Fibroblast of skin of abdomen (primary cell): Measurements from ENCODE around the gene OBP2A.
"Not testable (repeated sequence)": the region's sequence is repeated elsewhere in the genome, so short reads cannot be mapped to it uniquely, and the experiment has no call there.

Source experiments
- DNase-seq: peaks from one replicate; pipeline ENCODE4 v3.0.0-alpha.2; 2013

Gene OBP2A

DNA sequence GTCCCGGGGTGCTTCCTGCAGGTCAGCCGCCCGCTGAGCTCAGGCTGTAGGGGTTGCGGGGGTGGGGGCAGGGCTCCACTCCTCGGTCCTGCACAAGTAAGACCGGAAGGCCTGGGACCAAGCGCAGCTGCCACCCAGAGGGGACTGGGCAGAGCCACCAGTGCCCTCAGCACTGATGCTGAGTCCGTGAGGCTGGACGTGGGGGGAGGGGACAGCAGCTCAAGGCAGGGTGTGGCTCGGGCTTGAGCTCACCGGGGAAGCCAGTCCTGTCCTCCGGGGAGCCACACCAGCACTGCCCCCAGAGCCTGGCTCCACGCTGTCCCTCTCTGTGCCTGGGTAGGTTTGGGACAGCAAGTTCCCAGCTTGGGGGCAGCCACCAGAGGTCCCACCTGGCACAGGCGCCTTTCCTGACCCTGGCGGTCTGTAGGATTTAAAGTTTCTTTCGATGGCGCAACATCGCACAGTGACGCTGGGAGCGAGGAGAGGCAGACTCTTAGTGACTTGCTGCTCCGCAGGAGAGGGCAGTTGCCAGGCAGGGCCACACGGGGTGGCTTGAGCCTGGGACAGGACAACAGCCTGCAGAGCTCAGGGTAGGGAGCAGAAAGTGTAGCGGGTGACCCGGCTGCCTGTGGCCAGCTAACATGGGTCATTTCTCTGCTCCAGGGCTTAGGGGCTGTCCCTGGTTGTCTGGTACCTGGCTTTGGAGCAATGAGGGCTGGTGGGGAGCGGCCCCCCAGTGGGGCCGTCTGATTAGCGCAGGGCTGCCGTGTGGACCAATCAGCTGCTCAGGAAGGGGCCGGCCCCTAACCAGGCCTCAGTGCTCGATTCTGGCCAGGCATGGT lies 19.0 kb upstream of the OBP2A start:
- DNase-seq: no peak

DNA sequence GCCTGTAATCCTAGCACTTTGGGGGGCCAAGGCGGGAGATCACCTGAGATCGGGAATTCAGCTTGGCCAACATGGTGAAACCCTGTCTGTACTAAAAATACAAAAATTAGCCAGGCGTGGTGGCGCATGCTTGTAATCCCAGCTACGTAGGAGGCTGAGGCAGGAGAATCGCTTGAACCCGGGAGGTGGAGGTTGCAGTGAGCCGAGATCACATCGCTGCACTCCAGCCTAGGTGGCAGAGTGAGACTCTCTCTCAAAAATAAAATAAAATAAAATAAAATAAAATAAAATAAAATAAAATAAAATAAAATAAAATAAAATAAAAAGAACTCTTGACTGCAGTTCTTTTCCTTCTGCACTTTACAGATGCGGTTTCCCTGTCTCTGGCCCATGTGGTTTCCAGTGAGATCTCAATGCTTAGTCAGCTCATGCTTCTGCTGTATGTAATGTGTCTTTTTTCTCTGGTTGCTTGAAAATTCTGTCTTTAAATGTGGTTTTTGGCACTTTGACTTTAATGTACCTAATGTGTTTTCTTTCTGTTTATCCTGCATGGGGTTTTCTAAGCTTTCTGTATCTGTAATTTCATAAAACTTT lies 17.0 kb upstream of the OBP2A start:
- DNase-seq: peak; percentile 26

DNA sequence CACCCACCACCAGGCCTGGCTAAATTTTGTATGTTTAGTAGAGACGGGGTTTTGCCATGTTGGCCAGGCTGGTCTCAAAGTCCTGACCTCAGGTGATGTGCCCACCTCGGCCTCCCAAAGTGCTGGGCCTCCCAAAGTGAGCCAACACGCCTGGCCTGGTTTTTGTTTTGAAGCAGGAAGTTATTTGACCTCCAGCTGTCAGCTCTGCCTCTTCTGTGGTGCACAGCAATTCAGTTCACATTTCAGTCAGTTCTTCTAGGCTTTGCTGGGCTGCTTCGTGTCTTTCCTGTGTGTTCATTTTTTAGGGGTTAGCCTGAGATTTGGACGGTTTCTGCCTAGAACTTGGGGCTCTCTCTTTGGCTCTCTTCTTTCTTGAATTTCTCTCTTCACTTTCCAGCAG lies 15.8 kb upstream of the OBP2A start:
- DNase-seq: no peak

DNA sequence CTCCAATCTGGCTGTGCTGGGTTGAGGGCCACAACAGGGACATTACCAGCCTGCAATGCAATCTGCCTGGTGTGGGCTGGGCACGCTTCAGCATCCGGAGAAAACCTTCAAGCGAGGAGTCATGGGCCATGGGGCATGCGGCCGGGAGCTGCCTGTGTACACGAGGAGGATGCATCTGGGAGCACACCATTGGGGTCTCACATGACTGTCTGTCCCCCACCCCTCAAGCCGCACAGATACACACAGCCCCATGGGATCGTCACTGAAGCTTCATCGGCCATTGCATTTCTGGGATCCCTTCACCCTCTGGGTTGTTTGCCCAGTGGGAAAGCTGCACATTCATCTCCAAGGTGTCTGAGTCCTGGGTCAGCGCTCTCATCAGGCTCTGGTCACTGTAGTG lies 14.8 kb upstream of the OBP2A start:
- DNase-seq: no peak

DNA sequence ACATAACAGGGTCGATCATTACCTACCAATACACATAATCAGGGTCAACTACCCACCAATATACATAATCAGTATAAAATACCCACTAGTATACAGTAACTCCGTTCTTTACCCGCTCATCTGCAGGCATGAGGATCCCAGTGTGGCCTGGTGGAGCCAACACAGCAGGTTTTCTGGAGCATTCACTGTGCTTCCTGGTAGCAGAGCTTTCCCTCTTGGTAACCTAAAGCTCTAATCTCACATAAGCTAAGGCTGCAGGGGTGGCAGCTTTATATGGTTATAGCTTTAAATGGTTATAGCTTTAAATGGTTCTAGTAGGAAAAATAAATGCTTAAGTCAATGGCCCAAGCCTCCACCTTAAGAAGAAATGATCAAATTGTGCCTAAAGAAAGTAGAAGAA lies 12.8 kb upstream of the OBP2A start:
- DNase-seq: no peak

DNA sequence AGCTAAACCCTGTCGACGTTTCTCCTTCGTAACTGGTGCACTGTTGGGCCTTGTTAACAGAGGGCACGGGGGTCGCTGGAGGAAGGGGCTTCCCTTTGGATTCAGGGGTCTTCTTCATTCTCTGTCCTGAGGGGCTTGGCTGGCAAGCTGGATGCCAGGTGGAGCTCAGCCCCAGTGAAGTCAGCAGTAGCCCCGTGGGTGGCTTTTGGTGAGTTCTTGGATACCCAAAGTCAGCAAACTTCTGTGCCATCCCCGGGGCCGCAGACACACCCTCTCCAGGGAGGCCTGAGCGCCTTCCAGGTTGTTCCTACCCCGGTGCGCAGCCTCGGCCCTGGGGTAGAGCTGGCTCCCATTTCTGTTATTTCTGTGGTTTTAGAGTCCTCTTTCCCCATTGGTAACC lies 12.3 kb upstream of the OBP2A start:
- no peak for DNase-seq

DNA sequence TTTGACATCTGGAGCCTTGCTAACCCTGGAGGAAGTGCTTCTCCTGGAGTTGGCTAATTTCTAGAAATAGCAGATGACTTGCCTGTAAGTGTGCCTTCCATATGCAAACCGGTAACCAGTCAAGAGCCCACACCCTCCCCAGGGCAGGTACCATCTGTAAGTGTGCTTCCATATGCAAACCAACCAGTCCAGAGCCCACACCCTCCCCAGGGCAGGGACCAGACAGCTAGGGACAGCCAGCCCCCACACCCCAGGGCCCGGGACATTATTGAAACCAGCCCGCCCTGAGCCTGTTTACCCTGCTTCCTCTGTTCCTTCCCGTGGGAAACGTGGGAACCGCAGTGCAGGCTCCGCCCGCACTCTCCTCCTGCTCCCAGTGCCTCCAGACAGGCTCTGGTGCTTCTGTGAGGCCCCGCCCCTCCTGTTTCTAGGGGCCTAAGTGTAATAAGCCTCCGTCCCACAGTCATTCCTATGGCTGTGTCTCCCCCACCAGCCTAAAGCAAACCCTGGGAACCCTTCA lies 11.7 kb upstream of the OBP2A start:
- DNase-seq: not testable (repeated sequence)

DNA sequence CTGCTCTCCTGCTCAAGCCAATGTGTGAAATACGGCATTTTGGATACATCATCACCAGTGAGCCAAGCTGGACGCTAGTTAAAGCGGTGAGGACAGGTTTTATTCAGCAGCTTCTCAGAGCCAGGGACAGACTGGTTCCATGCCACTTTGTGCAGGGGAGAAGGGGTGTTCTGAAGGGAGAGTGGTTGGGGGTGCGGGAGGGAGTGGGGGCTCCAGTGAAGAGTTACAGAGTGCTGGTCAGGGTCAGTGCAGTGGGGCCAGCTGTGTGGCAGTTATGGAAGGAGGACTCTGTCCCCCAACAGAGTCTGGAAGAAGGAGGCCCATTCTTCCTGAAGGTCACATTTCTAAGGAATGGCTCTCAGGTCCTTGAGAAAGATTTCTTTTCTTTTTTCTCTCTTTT lies 11.1 kb upstream of the OBP2A start:
- DNase-seq: not testable (repeated sequence)

DNA sequence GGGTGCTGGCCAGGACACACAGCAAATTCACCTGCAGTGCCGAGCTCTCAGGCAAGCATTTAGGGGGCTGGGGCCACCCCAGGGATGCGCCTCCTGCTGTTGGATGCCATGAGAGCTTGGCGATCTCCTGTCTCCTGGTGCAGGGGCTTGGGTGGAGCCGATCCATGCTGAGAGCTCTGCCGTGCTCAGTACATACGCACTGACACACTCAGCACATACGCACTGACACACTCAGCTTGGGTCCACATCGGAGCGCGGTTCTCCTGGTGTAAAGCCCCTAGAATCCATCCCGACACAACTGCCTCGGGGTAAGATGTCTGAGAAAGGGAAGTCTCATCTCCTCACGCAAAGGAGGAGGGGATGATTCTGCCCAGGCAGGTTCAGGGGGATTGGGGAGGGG lies 10.3 kb upstream of the OBP2A start:
- not testable (repeated sequence) for DNase-seq

DNA sequence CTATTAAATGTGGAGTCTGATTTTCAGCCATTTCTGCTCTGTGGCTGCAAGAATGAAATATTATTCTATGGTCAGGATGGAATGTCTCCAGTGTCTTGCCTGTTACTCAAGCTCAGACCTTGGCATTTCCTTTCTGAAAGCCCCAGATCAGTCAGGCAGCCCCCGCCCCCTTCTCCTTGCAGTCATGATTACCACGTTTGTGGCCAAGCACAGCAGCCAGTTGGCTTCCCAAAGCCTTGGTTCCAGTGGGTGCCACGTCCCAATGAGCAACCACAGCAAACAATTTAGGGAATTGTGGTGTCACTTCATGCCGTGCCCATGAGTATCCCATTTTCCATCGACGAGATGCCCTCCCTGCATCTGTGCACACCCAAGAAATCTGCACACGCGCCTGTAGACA lies 9.7 kb upstream of the OBP2A start:
- peak; percentile 79 for DNase-seq

DNA sequence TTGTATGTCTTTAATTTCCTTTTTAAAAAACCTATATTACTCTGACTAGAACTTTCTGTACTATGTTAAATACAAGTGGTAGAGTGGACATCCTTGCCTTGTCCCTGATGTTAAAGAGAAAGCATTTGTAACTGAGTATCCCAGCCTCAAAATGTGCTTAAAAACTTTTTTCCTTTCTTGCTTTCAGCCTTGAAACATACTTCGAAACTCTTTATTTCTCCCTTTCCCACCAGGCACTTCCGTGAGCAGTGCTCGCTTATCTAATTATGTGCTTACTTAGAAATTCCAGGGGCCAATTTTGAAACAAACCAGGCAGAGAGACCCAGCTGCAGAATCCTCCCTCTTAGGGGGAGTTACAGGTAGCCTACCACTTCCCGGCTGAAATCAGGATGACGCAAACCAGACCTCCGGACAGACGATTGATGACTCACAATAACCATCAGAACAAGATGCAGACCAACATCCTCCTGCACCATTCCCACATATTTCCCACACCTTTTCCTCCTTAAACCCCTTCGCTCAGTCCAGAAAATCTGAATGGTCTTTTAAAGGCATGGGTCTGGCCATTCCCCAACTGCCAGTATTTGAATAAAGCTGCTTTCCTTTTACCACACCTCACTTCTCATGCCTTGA lies 2.5 kb upstream of the OBP2A start:
- DNase-seq: peak; percentile 34

DNA sequence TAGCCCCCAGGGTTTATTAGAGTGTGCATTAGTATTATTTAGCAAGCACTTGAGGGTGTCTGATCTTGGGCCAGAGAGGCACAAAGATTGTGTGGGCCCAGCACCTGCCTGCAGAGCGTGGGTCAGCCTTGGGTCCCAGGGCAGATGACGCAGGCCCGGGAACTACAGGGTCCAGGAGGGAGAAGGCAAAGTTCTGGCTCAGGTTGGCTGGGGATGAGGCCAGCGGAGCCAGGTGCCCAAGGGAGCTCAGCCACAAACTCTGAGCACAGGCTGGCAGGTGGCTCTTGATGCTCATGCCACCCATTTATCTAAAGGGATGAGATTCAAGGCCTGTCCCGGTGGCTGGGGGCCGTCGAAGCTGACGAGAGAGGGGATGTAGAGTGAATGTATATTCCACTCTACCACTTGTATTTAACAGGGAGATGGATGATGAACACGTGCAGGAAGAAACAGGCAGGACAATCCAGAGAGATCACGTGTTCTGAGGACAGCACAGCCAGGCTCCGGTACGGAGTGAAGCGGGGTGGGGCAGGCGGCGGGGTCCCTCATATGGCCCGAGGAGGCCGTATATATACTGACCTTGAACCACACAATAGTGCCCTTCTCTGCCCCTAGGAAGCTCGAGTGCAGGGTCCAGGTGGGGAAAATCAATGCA lies 818 bp upstream of the OBP2A start:
- no peak for DNase-seq

DNA sequence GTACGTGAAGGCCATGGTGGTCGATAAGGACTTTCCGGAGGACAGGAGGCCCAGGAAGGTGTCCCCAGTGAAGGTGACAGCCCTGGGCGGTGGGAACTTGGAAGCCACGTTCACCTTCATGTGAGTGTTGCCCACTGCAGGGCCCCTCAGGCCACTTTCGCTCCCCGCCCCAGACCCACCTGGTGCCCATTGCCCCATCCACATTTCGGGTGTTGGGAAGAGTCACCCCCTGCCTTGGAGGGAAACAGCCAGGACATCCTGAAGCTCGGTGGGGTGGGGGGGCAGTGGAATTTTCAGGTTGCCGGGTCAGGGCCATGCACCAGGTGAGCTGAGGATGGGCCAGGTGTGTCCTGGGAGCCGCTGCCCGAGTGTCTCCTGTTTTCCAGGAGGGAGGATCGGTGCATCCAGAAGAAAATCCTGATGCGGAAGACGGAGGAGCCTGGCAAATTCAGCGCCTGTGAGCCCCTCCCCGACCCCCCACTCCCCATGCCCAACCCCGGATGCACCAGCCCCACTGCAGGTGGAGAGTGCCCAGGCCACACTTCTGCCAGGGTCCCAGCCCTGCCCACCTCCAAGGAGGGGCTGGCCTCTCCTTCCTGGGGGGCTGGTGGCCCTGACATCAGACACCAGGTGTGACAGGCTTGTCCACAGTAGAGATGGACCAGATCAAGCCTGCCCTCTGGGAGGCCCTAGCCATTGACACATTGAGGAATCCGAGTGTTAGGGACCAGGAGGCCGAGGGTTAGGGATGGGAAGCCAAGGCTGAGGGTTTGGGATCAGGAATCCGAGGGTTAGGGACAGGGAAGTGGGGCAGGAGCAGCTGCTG lies 1.1 kb downstream of the OBP2A start:
- not testable (repeated sequence) for DNase-seq

DNA sequence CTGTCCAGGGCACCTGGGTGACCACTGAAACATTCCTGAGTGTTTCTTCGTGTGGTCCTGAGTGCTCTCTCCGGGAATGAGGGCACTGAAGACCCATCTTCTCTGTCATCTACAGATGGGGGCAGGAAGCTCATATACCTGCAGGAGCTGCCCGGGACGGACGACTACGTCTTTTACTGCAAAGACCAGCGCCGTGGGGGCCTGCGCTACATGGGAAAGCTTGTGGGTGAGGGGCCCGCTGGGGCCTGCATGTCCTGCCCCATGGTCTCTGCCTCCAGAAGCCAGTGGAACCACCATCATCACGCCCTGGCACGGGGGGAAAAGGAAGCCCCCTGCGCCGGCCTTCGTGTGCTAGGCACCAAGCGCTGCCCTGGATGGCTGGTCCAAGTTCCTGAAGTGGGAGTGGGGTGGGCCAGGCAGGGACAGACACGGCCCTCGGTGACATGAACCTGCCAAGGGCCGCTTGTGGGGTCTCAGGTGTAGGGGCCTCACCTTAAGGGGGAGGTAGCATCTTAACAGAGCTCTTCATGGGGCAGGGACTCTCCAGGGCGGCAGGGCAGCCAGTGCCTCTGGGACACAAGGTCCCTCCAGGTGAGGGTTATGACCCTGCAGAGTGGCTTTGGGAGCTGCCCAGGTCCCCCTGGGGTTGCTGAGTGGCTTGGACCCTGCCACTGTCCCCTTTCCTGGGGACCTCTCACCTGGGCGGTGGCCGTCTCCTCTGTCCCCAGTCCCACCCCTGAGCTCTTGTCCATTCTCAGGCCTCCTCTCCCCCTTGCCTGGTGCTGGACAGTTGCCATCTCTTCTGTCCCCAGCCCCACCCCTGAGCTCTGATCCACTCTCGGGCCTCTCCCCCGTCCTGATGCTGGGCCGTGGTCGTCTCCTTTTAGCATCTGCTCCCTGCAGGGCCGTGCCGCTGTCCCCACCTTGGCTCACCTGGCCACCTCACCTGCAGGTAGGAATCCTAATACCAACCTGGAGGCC lies 2.1 kb downstream of the OBP2A start:
- no peak for DNase-seq

DNA sequence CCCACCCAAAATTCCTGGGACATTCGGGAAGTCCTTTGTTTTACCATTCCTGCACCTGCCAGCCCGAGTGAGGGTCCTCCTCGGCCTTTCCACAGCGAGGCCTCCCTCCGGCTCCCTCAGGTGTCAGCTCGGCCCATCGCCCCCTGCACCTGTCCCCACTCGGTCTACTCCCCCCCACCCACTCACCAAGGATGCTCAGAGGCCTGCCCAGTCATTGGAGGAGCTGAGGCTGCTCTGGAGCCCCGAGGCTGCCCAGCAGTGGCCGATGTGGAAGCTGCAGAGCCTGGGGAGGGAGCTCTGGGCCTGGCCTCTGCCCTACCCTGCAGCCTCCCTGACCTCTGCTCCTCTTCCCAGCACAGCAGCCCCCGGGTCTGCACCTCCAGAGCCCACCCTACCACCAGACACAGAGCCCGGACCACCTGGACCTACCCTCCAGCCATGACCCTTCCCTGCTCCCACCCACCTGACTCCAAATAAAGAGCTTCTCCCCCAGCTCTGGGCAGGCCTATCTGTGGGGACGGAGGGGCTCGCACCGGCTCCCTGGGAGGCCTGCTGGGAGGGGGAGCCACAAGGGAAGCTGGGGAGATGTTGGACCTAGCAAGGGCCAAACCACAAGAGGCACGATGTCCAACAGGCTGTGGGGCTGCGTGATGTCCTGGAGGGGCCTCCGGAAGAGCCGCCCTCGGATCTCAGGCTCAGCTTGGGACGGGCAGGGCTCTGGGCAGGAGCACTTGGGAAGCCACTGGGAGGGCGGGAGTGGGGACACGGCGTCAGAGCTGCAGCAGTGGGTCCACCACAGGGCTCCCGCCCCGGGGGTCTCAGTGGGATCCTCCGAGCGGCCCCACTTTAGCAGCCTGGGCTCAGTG lies 3.8 kb downstream of the OBP2A start:
- DNase-seq: not testable (repeated sequence)

DNA sequence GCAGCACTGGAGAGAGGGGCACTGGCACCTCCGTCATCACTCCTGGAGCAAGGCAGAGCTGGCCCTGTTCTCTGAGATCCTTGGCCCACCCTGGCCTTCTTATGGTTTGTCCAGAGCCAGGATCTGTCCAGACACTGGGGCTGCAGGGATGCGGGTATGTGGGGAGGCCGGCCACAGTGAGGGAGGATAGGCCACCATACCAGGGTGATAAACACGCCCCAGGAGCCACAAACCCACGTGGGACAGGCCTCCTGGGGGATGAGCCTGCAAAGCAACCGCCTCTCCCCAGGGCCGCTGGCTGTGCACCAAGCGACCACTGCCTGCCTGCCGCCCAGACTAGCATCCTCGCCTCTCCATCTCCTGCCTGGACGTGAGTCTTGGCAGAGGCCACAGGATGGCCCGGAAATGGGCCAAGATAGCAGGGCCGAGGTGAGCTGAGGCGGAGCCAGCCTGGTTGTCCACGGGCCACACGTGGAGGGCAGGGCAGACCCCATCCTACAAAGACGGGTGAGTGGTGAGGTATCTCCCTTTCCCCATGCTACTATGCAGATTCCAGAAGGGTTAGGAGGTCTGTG lies 4.5 kb downstream of the OBP2A start:
- no peak for DNase-seq

DNA sequence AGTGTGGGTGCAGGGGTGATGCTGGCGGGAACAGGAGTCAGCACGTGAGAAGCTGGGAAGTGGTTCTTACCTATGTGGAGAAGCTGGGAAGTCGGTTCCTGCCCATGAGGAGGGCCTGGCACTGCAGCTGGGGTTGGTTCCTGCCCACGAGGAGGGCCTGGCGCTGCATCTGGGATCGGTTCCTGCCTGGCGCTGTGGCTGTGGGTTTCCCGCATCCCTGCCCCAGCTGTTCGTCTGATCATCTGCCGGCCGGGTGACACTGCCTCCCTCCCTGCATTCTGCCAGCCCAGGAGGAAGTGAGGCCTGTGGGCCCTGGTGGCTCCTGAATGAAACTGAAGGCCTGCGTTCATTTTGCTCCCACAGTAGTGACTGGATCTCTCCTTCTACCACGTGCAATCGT lies 5.1 kb downstream of the OBP2A start:
- no peak for DNase-seq

DNA sequence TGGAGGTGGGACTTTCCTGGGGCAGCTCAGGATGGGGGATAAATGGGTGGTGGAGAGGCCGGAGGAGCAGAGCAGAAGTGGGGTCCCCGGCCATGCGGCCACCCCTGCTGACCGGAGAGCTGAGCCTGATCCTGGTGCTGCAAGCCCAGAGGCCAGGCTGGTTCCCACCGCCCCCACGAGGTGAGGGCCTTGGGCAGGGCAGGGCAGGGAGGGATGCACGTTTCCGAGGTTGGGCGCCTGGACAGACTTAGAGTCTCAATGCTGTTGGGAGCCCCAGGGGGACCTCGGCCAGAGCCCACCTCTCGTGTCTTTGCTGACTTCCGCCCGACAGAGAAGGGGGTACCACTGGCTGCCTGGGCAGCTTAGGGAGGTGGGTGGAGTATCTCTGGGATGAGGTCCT lies 5.5 kb downstream of the OBP2A start:
- DNase-seq: no peak

DNA sequence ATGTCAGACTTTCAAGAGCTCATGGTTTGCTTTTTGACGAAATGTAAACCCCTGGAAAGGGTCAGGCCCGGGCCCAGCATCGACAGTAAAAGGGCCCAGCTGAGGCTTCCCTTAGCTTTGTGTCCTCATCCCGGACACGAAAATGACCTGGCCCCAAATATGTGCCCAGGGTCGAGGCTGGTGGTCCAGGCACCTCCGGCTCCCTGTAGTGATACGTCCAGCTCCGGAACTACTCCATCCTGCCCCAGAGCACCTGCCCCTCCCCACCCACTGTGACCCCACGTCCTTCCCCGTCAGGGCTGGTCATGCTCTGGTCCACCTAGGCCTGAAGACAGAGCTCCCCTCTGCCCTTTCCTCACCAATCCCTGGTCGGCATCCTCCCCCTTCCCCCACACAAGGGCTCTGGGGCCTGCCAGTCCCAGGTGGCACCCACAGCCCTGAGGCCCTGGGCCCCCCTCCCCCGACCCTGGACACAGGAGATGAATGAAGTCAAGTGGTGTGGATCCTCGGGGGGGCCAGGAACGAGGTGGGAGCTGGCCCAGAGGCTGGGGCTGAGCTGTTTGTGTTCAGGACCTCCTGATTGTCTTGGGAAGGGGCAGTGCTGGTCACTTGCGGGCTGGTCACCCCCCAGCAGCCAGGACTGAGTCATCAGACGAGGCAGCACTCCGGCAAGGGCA lies 6.2 kb downstream of the OBP2A start:
- no peak for DNase-seq
